Measurements from ENCODE around the gene IKZF3. TPM values are rescaled to one million over a fixed set of nuclear protein-coding genes. Genes with fewer than 3 reads are reported as not detected.

Gene IKZF3
- polyA plus RNA-seq, 1 of the 3 experiments (the other 2 are of a cell fraction): not detected

- no peaks in the 10 kb centered on the region for H3K9me2 ChIP-seq
- no peak overlapping the region for H3K4me2 ChIP-seq
- DNase-seq: no peak
- H3K9ac ChIP-seq: no peak overlapping the region
- H3F3A ChIP-seq (replicated peaks; ENCODE audit: insufficient read depth): no peaks in the 10 kb centered on the region
- 83% methylated on average over 7 of the region's 7 CpGs for WGBS (ENCODE audit: low lambda C conversion rate)
- no peaks in the 10 kb centered on the region for H3K9me3 ChIP-seq
- no peak overlapping the region for H2AFZ ChIP-seq (ENCODE audit: low read depth)
- H3K4me3 ChIP-seq (ENCODE audit: low read depth in 2 of 2, low read length in 1 of 2): no peak overlapping the region
- ChIA-PET CTCF (interaction anchor here (0.8 to 1.7 kb wide), 5 partner anchors 10 to 97 kb away, joined by 3 to 8 read pairs (median 4); no protein-coding TSS in a partner anchor), POLR2A (interaction anchor here (0.5 kb wide), 1 partner anchor 146 kb away, joined by 3 read pairs; no protein-coding TSS in a partner anchor)
- no peaks in the 10 kb centered on the region for H3K4me1 ChIP-seq (ENCODE audit: control insufficient read depth in 1 of 2, insufficient read depth in 2 of 2, low read depth in 1 of 2, low read length in 1 of 2)
- H3K36me3 ChIP-seq (replicated peaks in 1 of 2; ENCODE audit: control insufficient read depth in 1 of 2, insufficient read depth in 2 of 2, low read length in 1 of 2): no peaks in the 10 kb centered on the region
- H3K27ac ChIP-seq (ENCODE audit: low read depth in 2 of 2, low read length in 1 of 2): no peak overlapping the region
- H3K27me3 ChIP-seq (ENCODE audit: insufficient read depth): no peaks in the 10 kb centered on the region
- no peaks in the 10 kb centered on the region for H4K20me1 ChIP-seq (ENCODE audit: insufficient read depth)
- no peaks in the 10 kb centered on the region for H3K79me2 ChIP-seq (ENCODE audit: insufficient read depth)
- TF ChIP-seq NRF1 (IDR thresholded peaks at IDR 0.05; ENCODE audit: low read depth, low read length): no peak
- TF ChIP-seq CTCF (IDR thresholded peaks at IDR 0.05): no peak
- TF ChIP-seq FOXM1 (IDR thresholded peaks at IDR 0.05; ENCODE audit: low read depth): no peak
- no peak for TF ChIP-seq PBX3 (IDR thresholded peaks at IDR 0.05)
- no peak for TF ChIP-seq IRF3 (IDR thresholded peaks at IDR 0.05; ENCODE audit: low read depth, low read length)
- TF ChIP-seq TAF1 (IDR thresholded peaks at IDR 0.05; ENCODE audit: borderline replicate concordance, low read depth, low read length): no peak
- TF ChIP-seq POLR2AphosphoS5 (IDR thresholded peaks at IDR 0.05; ENCODE audit: low read depth, low read length): no peak
- no peak for TF ChIP-seq SMC3 (IDR thresholded peaks at IDR 0.05; ENCODE audit: low read depth, low read length)
- TF ChIP-seq CHD2 (IDR thresholded peaks at IDR 0.05; ENCODE audit: low read length, partially characterized antibody): no peak
- no peak for TF ChIP-seq JUND (IDR thresholded peaks at IDR 0.05)
- TF ChIP-seq RFX5 (IDR thresholded peaks at IDR 0.05; ENCODE audit: low read length): no peak
Observed at GRCh38 chr17:39719563-39720355, 144.4 kb downstream of the IKZF3 start.

GRCh38 chr17:39717660-39718059 lies 146.5 kb downstream of the IKZF3 start:
- ChIA-PET POLR2A (no interaction called here), CTCF (no interaction called here)
- H3K9me2 ChIP-seq: no peaks in the 10 kb centered on the region
- no peaks in the 10 kb centered on the region for H3K36me3 ChIP-seq (replicated peaks in 1 of 2; ENCODE audit: control insufficient read depth in 1 of 2, insufficient read depth in 2 of 2, low read length in 1 of 2)
- H3K4me3 ChIP-seq (ENCODE audit: low read depth in 2 of 2, low read length in 1 of 2): no peak overlapping the region
- no peaks in the 10 kb centered on the region; the same call in 1 of the 2 replicates for H3K27me3 ChIP-seq (ENCODE audit: insufficient read depth)
- no peak for DNase-seq
- no peaks in the 10 kb centered on the region for H4K20me1 ChIP-seq (ENCODE audit: insufficient read depth)
- 90% methylated on average over 6 of the region's 6 CpGs for WGBS (ENCODE audit: low lambda C conversion rate)
- no peaks in the 10 kb centered on the region for H3F3A ChIP-seq (replicated peaks; ENCODE audit: insufficient read depth)
- no peak overlapping the region for H2AFZ ChIP-seq (ENCODE audit: low read depth)
- TF ChIP-seq CTCF (IDR thresholded peaks at IDR 0.05) (no peak), TAF1 (IDR thresholded peaks at IDR 0.05; ENCODE audit: borderline replicate concordance, low read depth, low read length) (no peak), POLR2AphosphoS5 (IDR thresholded peaks at IDR 0.05; ENCODE audit: low read depth, low read length) (no peak), YY1 (IDR thresholded peaks at IDR 0.05; ENCODE audit: low read depth) (no peak), FOXJ3 (CRISPR knock-in tag; IDR thresholded peaks at IDR 0.05) (no peak)
- H3K9me3 ChIP-seq: no peaks in the 10 kb centered on the region
- no peak overlapping the region for H3K4me2 ChIP-seq
- H3K27ac ChIP-seq (ENCODE audit: low read depth in 2 of 2, low read length in 1 of 2): no peak overlapping the region
- H3K4me1 ChIP-seq (ENCODE audit: control insufficient read depth in 1 of 2, insufficient read depth in 2 of 2, low read depth in 1 of 2, low read length in 1 of 2): no peaks in the 10 kb centered on the region
- H3K79me2 ChIP-seq (ENCODE audit: insufficient read depth): no peaks in the 10 kb centered on the region
- no peak overlapping the region for H3K9ac ChIP-seq

Measured in SK-N-SH (cell line).